GM19099 (cell line): ENCODE measurements around the gene CD79B.
A peak's percentile ranks its signal among the peaks of the same experiment; 100 is the strongest.

Experiments
- POLR2A ChIP-seq: IDR thresholded peaks from 3 replicates; pipeline ENCODE4 v1.6.1; 2011; ENCODE audit warnings: low read depth; ENCODE audit not compliant: insufficient read length; ENCODE audit errors: extremely low read depth

Gene CD79B

DNA sequence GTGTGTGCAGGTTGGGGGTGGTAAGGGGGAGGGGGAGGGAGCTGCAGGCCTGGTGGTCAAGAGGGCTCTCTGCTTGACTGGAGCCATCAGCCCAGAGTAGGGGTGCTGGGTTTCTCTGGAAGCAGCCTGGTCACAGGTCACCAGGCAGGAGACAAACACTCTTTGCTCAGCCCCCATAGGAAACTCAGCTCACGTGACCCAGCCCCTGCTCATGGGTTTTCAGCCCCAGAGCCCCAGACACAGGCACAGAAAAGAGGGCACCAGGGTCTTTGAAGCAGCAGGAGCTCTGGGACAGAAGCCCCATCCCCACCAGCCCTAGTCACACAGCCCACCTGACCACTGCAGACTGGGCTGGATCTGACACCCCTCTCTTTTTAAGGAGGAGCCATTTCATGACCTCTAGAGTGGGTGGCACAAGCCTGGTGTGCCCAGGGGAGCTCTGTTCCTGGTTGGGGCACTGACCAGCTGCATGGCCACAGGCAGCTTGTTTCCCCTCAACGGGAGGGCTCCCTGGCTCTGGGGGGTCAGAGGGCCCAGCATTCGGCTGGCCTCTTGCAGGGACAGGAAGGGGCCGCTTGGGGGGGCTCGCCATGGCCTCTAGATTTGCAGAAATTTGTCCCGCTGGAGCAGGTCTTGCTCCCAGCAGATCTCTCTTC lies 13.8 kb upstream of the CD79B start:
- peak; percentile 15 for TF ChIP-seq POLR2A

GRCh38 chr17:63944736-63945499 lies 12.8 kb upstream of the CD79B start:
- no peak for TF ChIP-seq POLR2A

DNA sequence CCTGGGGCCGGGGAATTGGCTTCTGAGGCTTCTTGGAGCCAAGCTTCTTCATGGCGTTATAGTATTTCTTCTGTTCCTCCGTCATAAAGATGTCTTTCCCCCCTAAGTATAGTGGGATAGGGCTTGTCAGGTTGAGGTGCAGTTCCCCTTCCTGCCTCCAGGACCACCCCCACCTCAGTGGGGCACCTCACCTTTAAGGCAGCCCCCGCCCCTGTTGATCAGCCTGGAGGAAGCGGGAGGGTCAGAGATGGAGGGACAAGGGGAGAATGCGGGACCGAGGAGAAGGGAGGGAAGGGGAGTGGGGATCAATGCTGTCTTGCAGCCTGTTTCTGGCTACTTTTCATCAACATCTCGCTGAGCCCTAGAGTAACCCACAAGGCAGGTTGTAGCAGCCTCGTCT lies 11.6 kb upstream of the CD79B start:
- TF ChIP-seq POLR2A: no peak

GRCh38 chr17:63942309-63942985 lies 10.3 kb upstream of the CD79B start:
- no peak for TF ChIP-seq POLR2A

DNA sequence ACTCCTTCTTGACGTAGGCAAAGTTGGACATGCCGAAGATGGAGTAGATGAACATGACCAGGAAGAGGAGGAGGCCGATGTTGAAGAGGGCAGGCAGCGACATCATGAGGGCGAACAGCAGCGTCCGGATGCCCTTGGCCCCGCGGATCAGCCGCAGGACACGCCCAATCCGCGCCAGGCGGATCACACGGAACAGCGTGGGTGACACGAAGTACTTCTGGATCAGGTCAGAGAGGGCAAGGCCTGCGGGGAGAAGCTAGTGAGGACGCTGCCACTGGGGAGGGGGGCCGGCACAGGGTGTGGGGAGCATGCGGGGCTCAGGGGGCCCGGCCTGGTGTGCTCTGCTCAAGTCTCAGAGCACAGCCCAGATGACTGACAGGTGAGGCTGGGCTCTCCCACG lies 9.6 kb upstream of the CD79B start:
- no peak for TF ChIP-seq POLR2A

DNA sequence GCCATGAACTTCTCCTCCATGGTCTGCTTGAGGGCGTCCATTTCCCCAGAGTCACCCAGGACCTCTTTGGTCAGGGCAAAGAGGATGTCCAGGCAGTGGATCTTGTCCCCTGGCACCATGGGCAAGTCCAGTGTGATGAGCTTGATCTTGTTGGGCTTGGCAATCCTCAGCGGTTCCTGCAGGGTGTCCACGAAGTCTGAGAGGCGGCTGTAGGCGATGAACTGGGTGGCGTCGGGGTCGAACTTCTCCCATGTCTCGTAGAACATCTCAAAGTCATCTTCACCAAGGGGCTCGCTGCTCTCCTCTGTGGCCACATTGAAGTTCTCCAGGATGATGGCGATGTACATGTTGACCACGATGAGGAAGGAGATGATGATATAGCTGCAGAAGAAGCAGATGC lies 9.0 kb upstream of the CD79B start:
- no peak for TF ChIP-seq POLR2A

GRCh38 chr17:63940584-63940983 lies 8.5 kb upstream of the CD79B start:
- TF ChIP-seq POLR2A: no peak

- TF ChIP-seq POLR2A: no peak
Measured at GRCh38 chr17:63939884-63940283, 7.8 kb upstream of the CD79B start.

DNA sequence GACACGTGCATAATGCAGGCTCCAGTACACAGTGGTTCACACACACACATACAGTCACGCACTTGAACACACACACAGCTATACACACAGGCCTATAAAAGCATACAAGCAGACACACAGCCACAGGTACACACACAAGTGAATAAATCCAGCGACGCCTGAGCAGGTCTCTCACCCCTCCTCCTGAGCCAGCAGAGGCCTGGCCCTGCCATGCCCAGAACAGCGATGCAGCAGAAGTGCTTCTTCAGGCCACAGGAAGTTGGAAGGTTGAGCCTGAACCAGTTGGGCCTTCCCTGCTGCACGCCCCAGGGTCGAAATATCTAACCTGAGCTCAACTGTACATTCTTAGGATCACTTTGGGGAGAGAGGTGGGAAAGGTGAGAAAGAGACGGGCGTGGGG lies 7.3 kb upstream of the CD79B start:
- no peak for TF ChIP-seq POLR2A

DNA sequence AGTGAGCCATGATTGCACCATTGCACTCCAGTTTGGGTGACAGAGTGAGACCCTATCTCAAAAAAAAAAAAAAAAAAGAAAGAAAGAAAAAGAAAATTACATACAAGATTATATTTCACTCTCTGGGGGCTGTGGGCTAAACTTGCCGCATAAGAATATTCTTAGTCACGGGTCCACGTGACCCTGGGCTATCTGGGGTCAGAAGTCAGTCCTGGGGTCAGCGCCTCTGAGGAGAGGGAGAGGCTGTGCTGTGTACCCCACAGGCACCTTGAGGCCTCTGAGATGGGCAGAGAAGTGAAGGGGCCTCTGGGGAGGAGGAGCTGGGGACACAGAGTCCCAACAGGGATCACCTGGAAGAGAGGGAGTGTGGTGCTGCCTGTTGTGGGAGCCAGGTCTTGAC lies 5.8 kb upstream of the CD79B start:
- TF ChIP-seq POLR2A: no peak

- no peak for TF ChIP-seq POLR2A
Measured at GRCh38 chr17:63937319-63937718, 5.2 kb upstream of the CD79B start.

GRCh38 chr17:63934183-63935112 lies 2.3 kb upstream of the CD79B start:
- TF ChIP-seq POLR2A: no peak

DNA sequence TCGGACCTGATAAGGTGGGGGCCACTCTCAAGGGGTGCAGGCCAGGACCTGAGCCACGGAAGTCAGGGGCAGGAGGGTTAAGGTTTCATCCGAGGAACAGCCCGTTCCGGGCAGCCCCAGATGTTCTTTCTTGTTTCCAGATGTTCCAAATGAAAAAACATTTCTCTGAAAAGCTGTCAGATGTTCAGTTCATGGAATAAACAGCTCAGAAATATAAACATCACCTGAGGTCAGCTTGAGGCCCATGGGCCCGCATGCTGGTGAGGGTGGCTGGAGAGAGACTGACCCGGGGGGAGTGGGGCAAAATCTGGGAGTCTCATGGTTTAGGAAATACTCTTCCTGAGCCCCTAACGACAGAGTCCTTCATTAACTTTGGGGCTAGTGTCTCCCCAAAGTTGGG lies 1.5 kb upstream of the CD79B start:
- no peak for TF ChIP-seq POLR2A

GRCh38 chr17:63932721-63933120 lies 590 bp upstream of the CD79B start:
- no peak for TF ChIP-seq POLR2A
